Upper lobe of left lung (tissue), 6 donors: ENCODE results near the gene ERI3. TPM values are rescaled to one million over a fixed set of nuclear protein-coding genes. Genes with fewer than 3 reads are reported as not detected.
A peak's percentile ranks its signal among the peaks of the same experiment; 100 is the strongest.

Experiments used
- ATAC-seq, 2 donors: fragments of 200-7000 bp; cut with Tn5 transposase; one replicate each; pipeline ENCODE4 v1.9.1; 2022; ENCODE audit warnings: mild to moderate bottlenecking in 2 of 2, moderate library complexity in 2 of 2; ENCODE audit not compliant: low FRiP score in 2 of 2
- DNase-seq, 2 donors: peaks; one replicate each; pipeline ENCODE4 v3.0.0-alpha.2; 2019 to 2020
- H3K27ac ChIP-seq, 4 donors: fragments of 200-600 bp; sonication (generic); one replicate each; pipeline ENCODE4 v1.5.1; 2016 to 2019
- H3K27me3 ChIP-seq, 4 donors: fragments of 200-600 bp; sonication (generic); one replicate each; pipeline ENCODE4 v1.5.1; 2017 to 2019
- H3K36me3 ChIP-seq, 4 donors: fragments of 200-600 bp; sonication (generic); one replicate each; pipeline ENCODE4 v1.5.1; 2016 to 2019
- H3K4me1 ChIP-seq, 4 donors: fragments of 200-600 bp; sonication (generic); one replicate each; pipeline ENCODE4 v1.5.1; 2018 to 2019
- H3K4me3 ChIP-seq, 4 donors: fragments of 200-600 bp; sonication (generic); one replicate each; pipeline ENCODE4 v1.5.1; 2017 to 2019; ENCODE audit warnings: mild to moderate bottlenecking in 2 of 4, moderate library complexity in 1 of 4
- H3K9me3 ChIP-seq, 4 donors: fragments of 200-600 bp; sonication (generic); one replicate each; pipeline ENCODE4 v1.5.1; 2018 to 2019
- EP300 ChIP-seq, 4 donors: sonication (generic); formaldehyde crosslinking; IDR thresholded peaks; one replicate each; pipeline ENCODE4 v1.5.1; 2017; ENCODE audit warnings: antibody characterized with exemption in 4 of 4, control low read depth in 2 of 4
- POLR2A ChIP-seq, 4 donors: fragments of 450-650 bp; IDR thresholded peaks; one replicate each; pipeline ENCODE4 v1.5.1; 2016 to 2017; ENCODE audit warnings: antibody characterized with exemption in 4 of 4, mild to moderate bottlenecking in 2 of 4
- POLR2AphosphoS5 ChIP-seq, 2 donors: sonication (generic); formaldehyde crosslinking; IDR thresholded peaks; one replicate each; pipeline ENCODE4 v1.5.1; 2017; ENCODE audit warnings: antibody characterized with exemption in 2 of 2
- WGBS, 2 donors: methylation state at CpG; one replicate each; pipeline ENCODE4 v1.1.5; 2017 to 2018; 5-methylcytosine and 5-hydroxymethylcytosine counted together
- total RNA-seq, 6 donors: library from RNA; depleted of rRNA in 4 of 6; stranded (reverse); fragments of >200 nt in 4 of 6; gene quantifications; one replicate each; pipeline versions ENCODE4 v1.1.0 to v1.2.1, GENCODE V29; 2016 to 2021
- TF ChIP-seq, protein P1 (sequence below), 6 experiments: fragments of 450-650 bp in 4 of 6; fragments of 200-600 bp in 2 of 6; sonication (generic) in 2 of 6; IDR thresholded peaks; one replicate each; pipeline ENCODE4 v1.5.1; 2016 to 2019; ENCODE audit warnings: antibody characterized with exemption in 6 of 6
- donor health status: DM: no; HTN: no; CAD: no; lungs with moderate emphysema.
- donor health status: DM: no; HTN: yes; CAD: no; lungs with severe emphysema.

Gene ERI3
- total RNA-seq, 6 donors from 2014 or later = 27.0 to 43.7 (median 39.3) TPM

DNA sequence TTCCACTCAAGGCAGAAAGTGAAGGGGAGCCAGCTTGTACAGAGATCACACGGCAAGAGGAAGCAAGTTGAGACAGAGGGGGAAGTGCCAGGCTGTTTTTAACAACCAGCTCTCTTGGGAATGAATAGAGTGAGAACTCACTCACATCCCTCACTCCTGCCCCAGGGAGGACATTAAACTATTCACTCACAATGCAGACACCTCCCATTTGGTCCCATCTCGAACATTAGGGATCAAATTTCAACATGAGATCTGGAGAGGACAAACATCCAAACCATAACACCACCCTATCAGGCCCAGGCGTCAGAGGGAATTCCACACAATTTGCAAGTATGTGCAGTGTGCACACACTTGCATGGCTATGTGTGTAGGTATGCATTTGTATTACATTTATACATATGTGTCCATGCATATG lies 79.1 kb downstream of the ERI3 start:
- peaks cover 0 to 8% (median 2%) of the 10 kb centered on the region in 4 donors for H3K4me1 ChIP-seq
- H3K9me3 ChIP-seq = no peaks in the 10 kb centered on the region
- WGBS, 2 donors = 57 to 64% methylated on average over 3 of the region's 3 CpGs
- DNase-seq (no peak), ATAC-seq (peak in 1 of 2 donors; percentile 42)
- H3K27ac ChIP-seq = no peak overlapping the region
- H3K4me3 ChIP-seq = no peak overlapping the region
- TF ChIP-seq POLR2AphosphoS5 (IDR thresholded peaks at IDR 0.05) = no peak
- no peak for TF ChIP-seq POLR2A (IDR thresholded peaks at IDR 0.05)
- TF ChIP-seq, protein P1, sequence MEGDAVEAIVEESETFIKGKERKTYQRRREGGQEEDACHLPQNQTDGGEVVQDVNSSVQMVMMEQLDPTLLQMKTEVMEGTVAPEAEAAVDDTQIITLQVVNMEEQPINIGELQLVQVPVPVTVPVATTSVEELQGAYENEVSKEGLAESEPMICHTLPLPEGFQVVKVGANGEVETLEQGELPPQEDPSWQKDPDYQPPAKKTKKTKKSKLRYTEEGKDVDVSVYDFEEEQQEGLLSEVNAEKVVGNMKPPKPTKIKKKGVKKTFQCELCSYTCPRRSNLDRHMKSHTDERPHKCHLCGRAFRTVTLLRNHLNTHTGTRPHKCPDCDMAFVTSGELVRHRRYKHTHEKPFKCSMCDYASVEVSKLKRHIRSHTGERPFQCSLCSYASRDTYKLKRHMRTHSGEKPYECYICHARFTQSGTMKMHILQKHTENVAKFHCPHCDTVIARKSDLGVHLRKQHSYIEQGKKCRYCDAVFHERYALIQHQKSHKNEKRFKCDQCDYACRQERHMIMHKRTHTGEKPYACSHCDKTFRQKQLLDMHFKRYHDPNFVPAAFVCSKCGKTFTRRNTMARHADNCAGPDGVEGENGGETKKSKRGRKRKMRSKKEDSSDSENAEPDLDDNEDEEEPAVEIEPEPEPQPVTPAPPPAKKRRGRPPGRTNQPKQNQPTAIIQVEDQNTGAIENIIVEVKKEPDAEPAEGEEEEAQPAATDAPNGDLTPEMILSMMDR (IDR thresholded peaks at IDR 0.05) = no peak
- no peak for TF ChIP-seq EP300 (IDR thresholded peaks at IDR 0.05)
- no peaks in the 10 kb centered on the region for H3K27me3 ChIP-seq
- no peaks in the 10 kb centered on the region for H3K36me3 ChIP-seq

DNA sequence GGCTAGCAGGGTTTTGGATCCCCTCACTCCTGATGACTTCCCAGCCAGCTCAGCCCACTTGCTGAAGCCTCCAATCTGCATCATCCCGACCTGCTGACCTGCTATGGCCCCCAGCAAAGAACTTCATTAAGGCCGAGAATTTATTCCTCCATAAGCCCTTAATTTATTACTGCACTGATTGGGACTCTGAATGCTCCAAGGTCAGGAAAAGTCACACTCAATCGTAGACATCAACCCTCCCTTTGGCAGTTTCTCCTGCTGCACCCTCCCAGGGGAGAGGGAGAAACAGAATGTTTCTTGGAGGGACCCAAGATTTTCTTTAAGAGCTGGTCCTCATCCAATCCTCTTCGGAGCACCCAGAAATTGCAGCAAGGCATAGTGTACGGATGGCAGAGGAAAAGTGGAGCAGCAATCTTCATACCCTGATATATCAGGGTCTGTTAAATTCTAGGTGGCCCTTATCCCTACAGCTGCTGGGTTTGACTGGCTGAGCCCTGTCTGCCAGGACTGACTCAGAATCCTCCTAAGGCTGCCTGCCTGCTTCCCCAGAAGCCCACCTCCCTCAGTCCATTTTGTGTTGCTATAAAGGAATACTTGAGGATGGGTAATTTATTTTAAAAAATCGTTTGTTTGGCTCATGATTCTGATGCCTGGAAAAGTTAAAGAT lies 79.6 kb downstream of the ERI3 start:
- Histone ChIP-seq H3K4me3 (no peak overlapping the region), H3K27me3 (no peaks in the 10 kb centered on the region), H3K36me3 (no peaks in the 10 kb centered on the region), H3K9me3 (no peaks in the 10 kb centered on the region), H3K4me1 (peaks cover 0 to 8% (median 2%) of the 10 kb centered on the region in 4 donors), H3K27ac (no peak overlapping the region)
- ATAC-seq (no peak), DNase-seq (no peak)
- no peak for TF ChIP-seq POLR2AphosphoS5 (IDR thresholded peaks at IDR 0.05)
- TF ChIP-seq EP300 (IDR thresholded peaks at IDR 0.05) = no peak
- no peak for TF ChIP-seq POLR2A (IDR thresholded peaks at IDR 0.05)
- TF ChIP-seq, protein P1 (IDR thresholded peaks at IDR 0.05) = no peak
- WGBS, 2 donors = 79 to 83% methylated on average over 6 of the region's 6 CpGs

DNA sequence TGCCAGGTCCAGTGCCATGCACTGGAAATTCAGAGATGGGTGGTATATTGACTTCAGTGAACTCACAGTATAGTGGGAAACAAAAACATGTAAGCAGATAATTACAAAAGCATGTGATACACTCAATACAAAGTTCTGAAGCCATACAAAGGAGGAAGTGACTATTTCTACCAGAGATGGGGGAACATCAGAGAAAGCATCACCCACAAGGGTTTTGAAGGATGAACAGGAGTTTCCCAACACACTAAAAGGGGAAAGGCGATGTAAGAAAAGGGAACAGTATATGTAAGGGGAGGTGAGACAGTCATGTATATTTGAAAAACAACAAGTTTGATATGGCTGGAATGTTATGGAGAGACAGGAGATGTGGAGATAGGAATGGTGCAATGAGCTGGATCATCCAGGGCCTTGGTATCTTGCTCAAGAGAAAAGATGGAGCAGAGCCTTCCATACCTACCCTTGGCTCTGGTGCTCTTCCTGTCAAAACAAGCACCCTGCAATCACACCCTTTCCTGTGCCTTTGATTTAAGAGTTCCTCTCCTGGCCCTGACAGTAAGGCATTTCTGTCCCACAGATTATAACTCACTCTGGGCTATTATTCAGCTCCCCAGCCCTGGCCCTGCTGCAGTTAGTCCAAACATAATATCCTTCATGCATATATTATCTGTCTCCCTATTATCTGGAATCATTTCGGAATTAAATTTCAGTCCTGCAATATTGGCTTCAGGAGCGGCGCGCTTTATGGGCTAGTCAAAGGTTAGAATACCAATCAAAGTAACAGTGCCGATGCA lies 81.3 kb downstream of the ERI3 start:
- no peak for DNase-seq
- Histone ChIP-seq H3K9me3 (no peaks in the 10 kb centered on the region), H3K4me1 (peaks cover 0 to 8% (median 2%) of the 10 kb centered on the region in 4 donors), H3K36me3 (no peaks in the 10 kb centered on the region), H3K4me3 (no peak overlapping the region), H3K27me3 (no peaks in the 10 kb centered on the region), H3K27ac (no peak overlapping the region)
- TF ChIP-seq POLR2AphosphoS5 (IDR thresholded peaks at IDR 0.05) (no peak), POLR2A (IDR thresholded peaks at IDR 0.05) (no peak), EP300 (IDR thresholded peaks at IDR 0.05) (no peak)
- TF ChIP-seq, protein P1 (IDR thresholded peaks at IDR 0.05) = no peak
- 88 to 95% methylated on average over 6 of the region's 6 CpGs for WGBS, 2 donors
- no peak for ATAC-seq

DNA sequence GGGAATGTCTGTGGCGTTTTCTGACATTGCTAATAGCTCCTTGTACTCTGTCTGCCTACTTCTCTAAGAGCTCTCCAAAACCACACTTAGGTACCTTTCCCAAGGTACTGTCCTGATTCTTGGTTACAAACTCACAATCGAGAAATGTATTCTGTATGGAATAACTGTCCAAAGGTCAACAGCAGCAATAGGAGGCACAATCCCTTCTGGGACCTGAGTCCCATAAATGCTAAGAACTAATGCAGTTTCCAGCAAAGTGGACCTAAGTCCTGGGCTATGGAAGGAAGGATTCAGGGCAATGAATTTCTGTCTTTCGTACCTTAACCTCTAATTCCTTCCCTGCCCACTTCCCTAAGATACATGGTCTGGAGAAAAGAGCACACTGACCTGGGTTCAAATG lies 82.1 kb downstream of the ERI3 start:
- Histone ChIP-seq H3K4me3 (no peak overlapping the region), H3K27me3 (no peaks in the 10 kb centered on the region), H3K27ac (no peak overlapping the region), H3K4me1 (peaks cover 0 to 8% (median 2%) of the 10 kb centered on the region in 4 donors), H3K36me3 (no peaks in the 10 kb centered on the region), H3K9me3 (no peaks in the 10 kb centered on the region)
- WGBS, 2 donors = 73 to 82% methylated on average over 3 of the region's 3 CpGs
- TF ChIP-seq POLR2A (IDR thresholded peaks at IDR 0.05) (no peak), POLR2AphosphoS5 (IDR thresholded peaks at IDR 0.05) (no peak), EP300 (IDR thresholded peaks at IDR 0.05) (no peak)
- TF ChIP-seq, protein P1 (IDR thresholded peaks at IDR 0.05) = no peak
- no peak for DNase-seq
- no peak for ATAC-seq
